Progenitor cell of endocrine pancreas (in vitro differentiated cells): Measurements from ENCODE around the gene KRTAP10-11. TPM values are rescaled to one million over a fixed set of nuclear protein-coding genes. Genes with fewer than 3 reads are reported as not detected.
"Not testable (repeated sequence)": the region's sequence is repeated elsewhere in the genome, so short reads cannot be mapped to it uniquely, and the experiment has no call there.

ENCODE experiments used
- DNase-seq: peaks from one replicate; pipeline ENCODE4 v3.0.0; 2021; ENCODE audit warnings: low spot score; ENCODE audit not compliant: unreplicated experiment
- H3K27ac Mint-ChIP-seq: 2 replicates; pipeline ENCODE4 v1.8.0; 2021; ENCODE audit warnings: mild to moderate bottlenecking, moderate library complexity, mixed read lengths
- H3K27me3 Mint-ChIP-seq: 2 replicates; pipeline ENCODE4 v1.8.0; 2021; ENCODE audit warnings: mixed read lengths
- H3K36me3 Mint-ChIP-seq: 2 replicates; pipeline ENCODE4 v1.8.0; 2022; ENCODE audit warnings: mixed read lengths; ENCODE audit not compliant: insufficient read depth
- H3K4me1 Mint-ChIP-seq: 2 replicates; pipeline ENCODE4 v1.8.0; 2021; ENCODE audit warnings: low read depth, mixed read lengths
- H3K4me3 Mint-ChIP-seq: 2 replicates; pipeline ENCODE4 v1.8.0; 2021; ENCODE audit warnings: low read depth, mild to moderate bottlenecking, moderate library complexity, mixed read lengths
- H3K9me3 Mint-ChIP-seq: 2 replicates; pipeline ENCODE4 v1.8.0; 2021; ENCODE audit warnings: low read depth, mixed read lengths
- CTCF ChIP-seq: fragments of 200-600 bp; sonication (generic); IDR thresholded peaks from one replicate; pipeline ENCODE4 v1.5.0; 2021; ENCODE audit warnings: antibody characterized with exemption, mild to moderate bottlenecking; ENCODE audit not compliant: unreplicated experiment
- long read RNA-seq: library from polyadenylated mRNA; unstranded; transcript quantifications from one replicate; pipeline ENCODE4 v2.0.0, GENCODE V29; 2020
- total RNA-seq: library from RNA; stranded (reverse); gene quantifications from 2 replicates; pipeline ENCODE4 v1.2.1, GENCODE V29; 2021

Gene KRTAP10-11, protein sequence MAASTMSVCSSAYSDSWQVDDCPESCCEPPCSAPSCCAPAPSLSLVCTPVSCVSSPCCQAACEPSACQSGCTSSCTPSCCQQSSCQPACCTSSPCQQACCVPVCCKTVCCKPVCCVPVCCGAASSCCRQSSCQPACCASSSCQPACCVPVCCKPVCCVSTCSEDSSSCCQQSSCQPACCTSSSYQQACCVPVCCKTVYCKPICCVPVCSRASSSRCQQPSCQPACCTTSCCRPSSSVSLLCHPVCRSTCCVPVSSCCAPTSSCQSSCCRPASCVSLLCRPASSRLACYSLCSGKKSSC
- not detected in 2 replicates for total RNA-seq
- long read RNA-seq: 0 reads

GRCh38 chr21:44646366-44647221 lies at the start of gene KRTAP10-11:
Gene KRTAP10-11 (plus strand): TSS chr21:44646414. CDS start chr21:44646459, 45 bp downstream.
- not testable (repeated sequence) for H3K4me1 Mint-ChIP-seq, H3K4me3 Mint-ChIP-seq, H3K36me3 Mint-ChIP-seq, H3K27me3 Mint-ChIP-seq, DNase-seq
- peak within 1 kb of the TSS; percentile 7 for H3K27ac Mint-ChIP-seq
- H3K9me3 Mint-ChIP-seq: peaks cover 20% of the 10 kb centered on the region

- Mint-ChIP-seq H3K27me3 (peaks cover 2% of the 10 kb centered on the region), H3K27ac (no peak overlapping the region), H3K36me3 (no peaks in the 10 kb centered on the region), H3K9me3 (peaks cover 5% of the 10 kb centered on the region), H3K4me1 (peaks cover 7% of the 10 kb centered on the region), H3K4me3 (no peak overlapping the region)
- no peak for DNase-seq
- no peak for TF ChIP-seq CTCF
Measured at GRCh38 chr21:44598061-44598460, 48.2 kb upstream of the KRTAP10-11 start.

GRCh38 chr21:44599264-44600029 lies 46.8 kb upstream of the KRTAP10-11 start:
- peaks cover 10% of the 10 kb centered on the region for H3K9me3 Mint-ChIP-seq
- DNase-seq: no peak
- no peak for TF ChIP-seq CTCF
- H3K4me1 Mint-ChIP-seq: no peaks in the 10 kb centered on the region
- H3K27ac Mint-ChIP-seq: no peak overlapping the region
- no peak overlapping the region for H3K4me3 Mint-ChIP-seq
- no peaks in the 10 kb centered on the region for H3K36me3 Mint-ChIP-seq
- peaks cover 2% of the 10 kb centered on the region for H3K27me3 Mint-ChIP-seq

- not testable (repeated sequence) for H3K27ac Mint-ChIP-seq
Measured at GRCh38 chr21:44600118-44600978, 45.9 kb upstream of the KRTAP10-11 start, which contains the start of gene KRTAP10-7. Gene KRTAP10-7 (plus strand): TSS chr21:44600597. CDS start chr21:44600622, 25 bp downstream.

DNA sequence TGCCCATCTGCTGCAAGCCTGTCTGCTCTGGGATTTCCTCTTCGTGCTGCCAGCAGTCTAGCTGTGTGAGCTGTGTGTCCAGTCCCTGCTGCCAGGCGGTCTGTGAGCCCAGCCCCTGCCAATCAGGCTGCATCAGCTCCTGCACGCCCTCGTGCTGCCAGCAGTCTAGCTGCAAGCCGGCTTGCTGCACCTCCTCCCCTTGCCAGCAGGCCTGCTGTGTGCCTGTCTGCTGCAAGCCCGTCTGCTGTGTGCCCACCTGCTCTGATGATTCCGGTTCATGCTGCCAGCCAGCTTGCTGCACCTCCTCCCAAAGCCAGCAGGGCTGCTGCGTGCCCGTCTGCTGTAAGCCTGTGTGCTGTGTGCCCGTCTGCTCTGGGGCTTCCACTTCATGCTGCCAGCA lies 45.1 kb upstream of the KRTAP10-11 start:
- H3K4me3 Mint-ChIP-seq, H3K36me3 Mint-ChIP-seq, H3K27ac Mint-ChIP-seq, DNase-seq, H3K4me1 Mint-ChIP-seq, H3K27me3 Mint-ChIP-seq: not testable (repeated sequence)
- H3K9me3 Mint-ChIP-seq: peaks cover 14% of the 10 kb centered on the region

More at GRCh38 chr21:44600118-44600978, 45.9 kb upstream of the KRTAP10-11 start, which contains the start of gene KRTAP10-7:
- DNase-seq, H3K36me3 Mint-ChIP-seq, H3K4me3 Mint-ChIP-seq, H3K27me3 Mint-ChIP-seq, H3K4me1 Mint-ChIP-seq: not testable (repeated sequence)
- peaks cover 14% of the 10 kb centered on the region for H3K9me3 Mint-ChIP-seq
